Measurements from ENCODE around the gene ADGRB3.

The ADGRB3 gene

GRCh38 chr6:68634726-68635411 is at the start of gene ADGRB3:
ADGRB3 (plus strand) TSS chr6:68635282; CDS start chr6:68638676, 3,394 bp downstream.
- FAIRE-seq = no peak

GRCh38 chr6:68593558-68593957 is 41.5 kb upstream of the ADGRB3 start:
- FAIRE-seq = no peak

- no peak for FAIRE-seq
These were observed 37.4 kb upstream of the ADGRB3 start for GRCh38 chr6:68597642-68598041.

GRCh38 chr6:68615938-68616337 is 19.1 kb upstream of the ADGRB3 start:
- FAIRE-seq = no peak

- FAIRE-seq = no peak
These were observed 9.1 kb upstream of the ADGRB3 start for GRCh38 chr6:68625998-68626397.

GRCh38 chr6:68628161-68628560 is 6.9 kb upstream of the ADGRB3 start:
- FAIRE-seq = no peak

- FAIRE-seq = no peak
These were observed 2.3 kb upstream of the ADGRB3 start for GRCh38 chr6:68632734-68633133.

- FAIRE-seq = peak; percentile 38
These were observed 1.7 kb upstream of the ADGRB3 start for GRCh38 chr6:68633281-68633971.

- FAIRE-seq = no peak
These were observed 933 bp upstream of the ADGRB3 start for GRCh38 chr6:68633972-68634725.

GRCh38 chr6:68635412-68635705 is 277 bp downstream of the ADGRB3 start:
- no peak for FAIRE-seq

GRCh38 chr6:68635706-68636513 is 828 bp downstream of the ADGRB3 start:
- no peak for FAIRE-seq

GRCh38 chr6:68636666-68637065 is 1.6 kb downstream of the ADGRB3 start:
- no peak for FAIRE-seq

- no peak for FAIRE-seq
These were observed 2.0 kb downstream of the ADGRB3 start for GRCh38 chr6:68637071-68637470.

GRCh38 chr6:68637782-68638181 is 2.7 kb downstream of the ADGRB3 start:
- FAIRE-seq = no peak

- FAIRE-seq = peak; percentile 80
These were observed 3.3 kb downstream of the ADGRB3 start for GRCh38 chr6:68638230-68638900.

GRCh38 chr6:68639211-68639610 is 4.1 kb downstream of the ADGRB3 start:
- FAIRE-seq = no peak

GRCh38 chr6:68639826-68640490 is 4.9 kb downstream of the ADGRB3 start:
- FAIRE-seq = no peak

- no peak for FAIRE-seq
These were observed 5.4 kb downstream of the ADGRB3 start for GRCh38 chr6:68640491-68640835.

- FAIRE-seq = no peak
These were observed 6.1 kb downstream of the ADGRB3 start for GRCh38 chr6:68641172-68641571.

GRCh38 chr6:68642081-68642480 is 7.0 kb downstream of the ADGRB3 start:
- no peak for FAIRE-seq

GRCh38 chr6:68642977-68643376 is 7.9 kb downstream of the ADGRB3 start:
- FAIRE-seq = no peak

- FAIRE-seq = no peak
These were observed 14.6 kb downstream of the ADGRB3 start for GRCh38 chr6:68649669-68650068.
